HG03439 (cell line): Measurements from ENCODE around the gene MELK.

Source experiments
- ATAC-seq: cut with Tn5 transposase; IDR thresholded peaks from one replicate; pipeline ENCODE4 v1.9.1; 2021; ENCODE audit warnings: mild to moderate bottlenecking, moderate library complexity; ENCODE audit not compliant: unreplicated experiment

The MELK gene

GRCh38 chr9:36576866-36577265, 4.2 kb downstream of the MELK start:
- no peak for ATAC-seq

GRCh38 chr9:36584620-36585460, 12.1 kb downstream of the MELK start:
- no peak for ATAC-seq

DNA sequence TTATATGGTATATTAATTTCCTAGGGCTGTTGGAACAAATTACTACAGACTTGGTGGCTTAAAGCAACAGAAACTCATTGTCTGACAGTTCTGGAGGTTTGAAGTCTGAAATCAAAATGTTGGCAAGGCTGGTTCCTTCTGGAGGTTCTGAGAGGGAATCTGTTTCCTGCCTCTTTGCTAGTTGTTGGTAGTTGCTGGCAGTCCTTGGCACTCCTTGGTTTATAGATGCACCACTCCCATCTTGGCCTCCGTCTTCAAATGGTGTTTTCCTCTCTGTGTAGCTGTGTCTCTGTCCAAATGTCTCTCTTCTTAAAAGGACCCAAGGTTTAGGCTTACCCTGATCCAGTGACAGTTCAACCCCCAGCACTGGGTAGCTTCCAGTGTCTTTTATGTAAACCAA, 17.5 kb downstream of the MELK start:
- ATAC-seq, result no peak

GRCh38 chr9:36592801-36593583, 20.3 kb downstream of the MELK start:
- no peak for ATAC-seq

DNA sequence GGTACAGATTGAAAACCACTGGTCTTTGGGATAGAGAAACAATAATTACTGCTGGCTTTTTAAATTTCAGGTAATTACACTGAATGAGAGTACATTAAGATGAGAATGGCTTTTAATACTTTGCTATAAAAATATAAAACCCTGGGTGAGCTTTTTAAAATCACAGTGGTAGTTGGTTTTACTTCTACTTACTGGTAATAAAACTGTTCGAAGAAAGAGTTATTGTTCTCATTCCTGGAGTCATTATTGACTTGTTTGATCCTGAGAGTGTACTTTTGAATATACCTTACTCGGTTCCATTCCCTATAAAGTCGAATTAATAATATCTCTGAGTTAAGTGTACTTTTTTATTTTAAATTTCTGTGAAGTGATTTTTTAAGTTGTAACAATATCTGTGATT, 21.5 kb downstream of the MELK start:
- ATAC-seq, result no peak

GRCh38 chr9:36597412-36598178, 24.9 kb downstream of the MELK start:
- ATAC-seq, result no peak

- ATAC-seq, result no peak
Observed at GRCh38 chr9:36598273-36598672, 25.6 kb downstream of the MELK start.

DNA sequence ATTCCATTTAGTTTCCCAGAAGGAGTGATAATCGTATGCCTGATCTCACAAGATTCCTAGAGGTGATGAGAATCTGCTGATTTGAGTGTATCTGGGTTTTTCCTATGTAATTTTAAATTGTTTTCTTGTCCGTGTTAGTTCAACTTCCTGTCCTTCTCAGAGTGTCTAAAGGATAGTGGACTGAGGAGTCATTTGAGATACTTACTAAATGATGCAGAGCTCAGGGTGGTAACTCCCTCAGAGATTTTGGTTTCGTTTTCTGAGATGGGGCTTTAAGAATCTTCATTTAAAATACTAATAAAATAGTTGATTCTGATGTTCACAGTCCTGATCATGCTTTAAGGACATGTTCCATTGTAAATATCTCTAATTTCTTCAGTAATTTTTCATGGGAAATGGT, 30.3 kb downstream of the MELK start:
- ATAC-seq, result peak; percentile 68

- ATAC-seq, result no peak
Observed at GRCh38 chr9:36609306-36609705, 36.6 kb downstream of the MELK start.

GRCh38 chr9:36622121-36622520, 49.4 kb downstream of the MELK start:
- no peak for ATAC-seq

DNA sequence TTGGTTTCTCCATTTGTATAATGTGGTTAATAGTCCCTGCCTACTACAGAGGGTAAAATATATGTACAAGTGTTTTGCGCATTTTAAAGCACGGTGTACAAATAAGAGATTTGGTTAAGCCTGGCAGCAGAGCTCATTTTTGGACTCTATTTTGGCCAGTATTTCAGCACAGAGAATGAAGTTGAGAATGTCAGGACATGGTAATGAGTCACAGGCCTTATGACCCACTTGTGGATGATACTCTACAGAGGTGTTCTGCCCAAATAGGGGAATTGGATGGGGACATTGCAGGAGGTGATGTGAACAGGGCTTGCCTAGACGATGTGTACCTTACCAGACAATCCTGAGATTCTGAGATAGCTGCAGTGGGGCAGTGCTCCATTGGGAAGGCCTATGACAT, 50.6 kb downstream of the MELK start:
- no peak for ATAC-seq

DNA sequence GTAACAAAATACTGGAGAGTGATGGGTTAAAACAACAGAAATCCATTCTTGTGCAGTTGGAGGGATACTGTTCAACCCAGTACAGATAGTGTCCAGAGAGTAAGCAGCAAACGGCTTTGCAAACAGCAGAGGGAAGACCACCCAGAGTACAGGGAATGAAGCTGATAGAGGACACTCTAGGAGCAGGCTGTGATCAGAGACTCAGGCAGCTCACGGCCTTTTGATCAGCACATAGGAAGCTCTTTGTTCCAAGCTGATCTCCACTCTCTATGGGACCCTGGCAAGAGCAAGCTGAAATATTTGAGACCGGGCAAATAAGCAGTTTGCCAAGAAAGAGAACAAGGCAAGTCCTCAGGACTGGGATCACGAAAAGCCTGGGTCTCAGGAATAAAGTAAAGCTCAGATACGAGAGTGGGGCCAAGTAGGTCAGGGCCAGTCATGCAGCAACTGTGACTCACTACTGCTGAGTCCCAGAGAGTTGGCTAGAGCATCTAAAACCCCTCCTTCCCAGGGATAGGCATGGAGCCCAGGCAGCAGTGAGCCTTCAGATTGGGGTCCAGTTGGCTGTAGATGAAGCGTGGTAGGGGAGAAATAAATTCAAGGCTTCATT, 52.4 kb downstream of the MELK start:
- no peak for ATAC-seq

GRCh38 chr9:36632892-36633291, 60.2 kb downstream of the MELK start:
- no peak for ATAC-seq

- ATAC-seq, result no peak
Observed at GRCh38 chr9:36637491-36638270, 65.0 kb downstream of the MELK start.

GRCh38 chr9:36640771-36641381, 68.2 kb downstream of the MELK start:
- peak; percentile 68 for ATAC-seq

DNA sequence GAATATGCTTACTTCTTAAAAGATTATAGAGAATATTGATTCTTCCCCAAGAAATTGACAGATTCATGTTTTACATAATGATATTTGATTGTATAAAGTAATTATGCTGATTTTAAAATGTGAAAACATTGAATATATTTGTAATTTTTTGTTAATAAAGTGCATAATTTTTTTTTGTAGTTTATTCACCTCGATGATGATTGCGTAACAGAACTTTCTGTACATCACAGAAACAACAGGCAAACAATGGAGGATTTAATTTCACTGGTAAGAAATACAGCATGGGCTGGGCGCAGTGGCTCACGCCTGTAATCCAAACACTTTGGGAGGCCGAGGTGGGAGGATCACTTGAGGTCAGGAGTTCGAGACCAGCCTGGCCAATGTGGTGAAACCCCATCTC, 70.1 kb downstream of the MELK start:
- no peak for ATAC-seq

- ATAC-seq, result no peak
Observed at GRCh38 chr9:36656842-36657241, 84.1 kb downstream of the MELK start.

DNA sequence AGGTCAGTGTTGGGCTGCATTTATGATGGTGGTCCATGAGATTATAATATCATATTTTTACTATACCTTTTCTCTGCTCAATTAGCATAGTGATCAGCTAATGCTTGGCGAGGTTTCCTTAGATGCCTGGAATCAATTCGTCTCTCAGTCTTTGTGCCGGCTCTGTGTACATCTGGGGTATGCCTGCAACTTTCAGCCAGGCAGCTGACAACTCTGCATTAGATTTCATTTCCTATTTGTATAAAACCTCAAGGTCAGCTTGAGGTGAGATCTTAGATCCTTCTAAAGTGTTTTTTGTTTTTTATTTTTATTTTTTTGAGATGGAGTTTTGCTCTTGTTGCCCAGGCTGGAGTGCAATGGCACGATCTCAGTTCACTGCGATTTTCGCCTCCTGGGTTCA, 86.8 kb downstream of the MELK start:
- no peak for ATAC-seq

DNA sequence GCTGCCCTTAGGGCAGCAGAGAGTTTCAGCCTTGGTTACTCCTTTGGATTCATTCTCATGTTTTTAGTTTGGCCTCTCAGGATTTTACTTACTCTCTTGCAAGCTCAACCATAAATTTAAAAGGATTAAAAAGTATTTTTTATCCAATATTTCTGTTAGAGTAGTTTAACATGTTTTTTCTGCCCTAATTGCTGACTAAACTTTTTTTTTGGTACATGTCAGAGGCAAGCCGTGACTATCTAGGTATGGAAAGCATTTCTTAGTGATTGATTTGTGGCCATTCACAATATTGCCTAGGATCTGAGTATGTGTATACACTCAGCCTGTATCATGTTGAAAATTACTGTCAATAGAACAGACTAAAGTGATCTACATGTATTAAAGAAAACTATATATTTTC, 92.1 kb downstream of the MELK start:
- ATAC-seq, result no peak

DNA sequence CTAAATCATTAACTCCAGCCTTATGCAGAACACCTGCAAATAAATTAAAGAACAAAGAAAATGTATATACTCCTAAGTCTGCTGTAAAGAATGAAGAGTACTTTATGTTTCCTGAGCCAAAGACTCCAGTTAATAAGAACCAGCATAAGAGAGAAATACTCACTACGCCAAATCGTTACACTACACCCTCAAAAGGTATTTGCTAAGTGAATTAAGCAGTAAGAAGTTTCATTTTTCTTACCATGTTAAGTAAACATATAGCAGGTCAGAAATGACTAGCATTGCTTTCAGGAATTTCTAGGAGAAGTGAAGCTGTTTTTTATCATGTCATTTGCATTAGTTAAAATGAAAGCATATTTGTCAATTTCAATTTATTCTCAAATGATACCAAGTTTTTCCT, 92.7 kb downstream of the MELK start:
- ATAC-seq, result no peak
